Natural killer cell treated with Interleukin-12 subunit alpha and Interleukin-12 subunit beta and Interleukin-15 and Interleukin-18, amount 100 ng/mL, for 72 hours (primary cell): Measurements from ENCODE around the gene TANC1. TPM values are rescaled to one million over a fixed set of nuclear protein-coding genes. Genes with fewer than 3 reads are reported as not detected.
A peak's percentile ranks its signal among the peaks of the same experiment; 100 is the strongest.

Experiments used
- ATAC-seq, 2 donors: fragments of 150-1000 bp; cut with Tn5 transposase in 1 of 2; sonication (Bioruptor Pico), chemical (Tn5 transposase) in 1 of 2; 2 replicates each; pipeline ENCODE4 v1.10.0; 2021
- DNase-seq: peaks from one replicate; pipeline ENCODE4 v3.0.0; 2022; ENCODE audit warnings: low spot score
- H3K27ac Mint-ChIP-seq, 2 donors: 1 replicate in 1 of 2; 2 replicates in 1 of 2; pipeline ENCODE4 v1.8.0; 2022; ENCODE audit warnings: mixed read lengths in 2 of 2, mild to moderate bottlenecking in 1 of 2, moderate library complexity in 1 of 2
- H3K27me3 Mint-ChIP-seq, 2 donors: 1 replicate in 1 of 2; 2 replicates in 1 of 2; pipeline ENCODE4 v1.8.0; 2022; ENCODE audit warnings: mixed read lengths in 2 of 2
- H3K36me3 Mint-ChIP-seq: one replicate; pipeline ENCODE4 v1.8.0; 2022; ENCODE audit warnings: mixed read lengths
- H3K4me1 Mint-ChIP-seq, 2 donors: 1 replicate in 1 of 2; 2 replicates in 1 of 2; pipeline ENCODE4 v1.8.0; 2022; ENCODE audit warnings: low read depth in 2 of 2, mixed read lengths in 2 of 2, mild to moderate bottlenecking in 1 of 2
- H3K4me3 Mint-ChIP-seq: one replicate; pipeline ENCODE4 v1.8.0; 2022; ENCODE audit warnings: mixed read lengths
- H3K9me3 Mint-ChIP-seq: 2 replicates; pipeline ENCODE4 v1.8.0; 2022; ENCODE audit warnings: mixed read lengths
- total RNA-seq, 2 donors: library from RNA; stranded (reverse); gene quantifications; one replicate each; pipeline ENCODE4 v1.2.3, GENCODE V29; 2022

TANC1 gene
- total RNA-seq, 2 donors from 2014 or later, result 0.21 to 0.56 TPM

GRCh38 chr2:159187106-159187505 is 218.7 kb downstream of the TANC1 start:
- no peak for DNase-seq
- peaks cover 13 to 19% of the 10 kb centered on the region in 2 donors for H3K4me1 Mint-ChIP-seq
- H3K9me3 Mint-ChIP-seq, result no peaks in the 10 kb centered on the region
- no peak for ATAC-seq
- H3K36me3 Mint-ChIP-seq, result no peaks in the 10 kb centered on the region
- no peaks in the 10 kb centered on the region for H3K27me3 Mint-ChIP-seq
- H3K27ac Mint-ChIP-seq, result no peak overlapping the region
- no peak overlapping the region for H3K4me3 Mint-ChIP-seq

- Mint-ChIP-seq H3K4me1 (peaks cover 12 to 13% of the 10 kb centered on the region in 2 donors), H3K9me3 (no peaks in the 10 kb centered on the region), H3K27ac (no peak overlapping the region), H3K4me3 (no peak overlapping the region), H3K27me3 (no peaks in the 10 kb centered on the region), H3K36me3 (no peaks in the 10 kb centered on the region)
- no peak for DNase-seq
- no peak for ATAC-seq
Observed at GRCh38 chr2:159188449-159188848, 220.0 kb downstream of the TANC1 start.

DNA sequence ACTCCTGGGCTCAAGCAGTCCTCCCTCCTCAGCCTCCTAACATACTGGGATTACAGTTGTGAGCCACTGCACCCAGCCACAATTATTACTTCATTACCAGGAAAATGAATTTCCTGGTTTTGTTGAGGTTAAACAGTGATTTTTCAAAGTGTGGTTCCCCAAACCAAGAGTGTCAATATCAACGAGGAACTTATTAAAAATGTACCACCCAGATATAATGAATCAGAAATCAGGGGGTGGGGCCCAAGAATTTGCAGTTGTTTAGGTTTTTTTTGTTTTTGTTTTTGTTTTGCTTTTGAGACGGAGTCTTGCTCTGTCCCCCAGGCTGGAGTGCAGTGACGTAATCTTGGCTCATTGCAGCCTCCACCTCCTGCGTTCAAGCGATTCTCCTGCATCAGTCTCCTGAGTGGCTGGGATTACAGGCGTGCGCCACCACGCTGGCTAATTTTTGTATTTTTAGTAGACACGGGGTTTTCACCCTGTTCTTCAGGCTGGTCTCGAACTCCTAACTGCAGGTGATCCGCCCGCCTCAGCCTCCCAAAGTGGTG is 224.0 kb downstream of the TANC1 start:
- DNase-seq, result no peak
- ATAC-seq, result no peak
- H3K27ac Mint-ChIP-seq, result no peak overlapping the region
- H3K4me3 Mint-ChIP-seq, result no peak overlapping the region
- no peaks in the 10 kb centered on the region for H3K9me3 Mint-ChIP-seq
- H3K36me3 Mint-ChIP-seq, result no peaks in the 10 kb centered on the region
- no peaks in the 10 kb centered on the region for H3K27me3 Mint-ChIP-seq
- H3K4me1 Mint-ChIP-seq, result peaks cover 0 to 5% of the 10 kb centered on the region in 2 donors

DNA sequence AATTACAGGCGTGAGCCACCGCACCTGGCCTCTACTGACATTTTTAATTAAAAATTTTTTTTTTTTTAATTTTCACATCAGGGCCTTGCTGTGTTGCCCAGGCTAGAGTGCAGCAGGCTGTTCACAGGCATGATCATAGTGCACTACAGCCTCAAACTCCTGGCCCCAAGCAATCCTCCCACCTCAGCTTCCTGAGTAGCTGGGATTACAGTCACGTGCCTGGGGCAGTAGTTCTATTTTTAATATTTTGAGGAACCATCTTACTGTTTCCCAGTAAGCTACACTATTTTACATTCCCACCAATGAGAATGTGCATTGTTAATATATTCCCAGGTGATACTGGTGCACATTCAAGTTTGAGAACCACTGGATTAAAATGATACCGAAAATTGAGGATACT is 225.4 kb downstream of the TANC1 start:
- no peaks in the 10 kb centered on the region for H3K36me3 Mint-ChIP-seq
- H3K27me3 Mint-ChIP-seq, result no peaks in the 10 kb centered on the region
- no peak overlapping the region for H3K4me3 Mint-ChIP-seq
- ATAC-seq (no peak), DNase-seq (no peak)
- no peak overlapping the region for H3K27ac Mint-ChIP-seq
- peaks cover 1 to 5% of the 10 kb centered on the region in 2 donors for H3K4me1 Mint-ChIP-seq
- no peaks in the 10 kb centered on the region for H3K9me3 Mint-ChIP-seq

GRCh38 chr2:159194241-159194640 is 225.8 kb downstream of the TANC1 start:
- Mint-ChIP-seq H3K36me3 (no peaks in the 10 kb centered on the region), H3K27ac (no peak overlapping the region), H3K4me3 (no peak overlapping the region), H3K9me3 (no peaks in the 10 kb centered on the region), H3K4me1 (peaks cover 5 to 6% of the 10 kb centered on the region in 2 donors), H3K27me3 (no peaks in the 10 kb centered on the region)
- ATAC-seq, result no peak
- no peak for DNase-seq

DNA sequence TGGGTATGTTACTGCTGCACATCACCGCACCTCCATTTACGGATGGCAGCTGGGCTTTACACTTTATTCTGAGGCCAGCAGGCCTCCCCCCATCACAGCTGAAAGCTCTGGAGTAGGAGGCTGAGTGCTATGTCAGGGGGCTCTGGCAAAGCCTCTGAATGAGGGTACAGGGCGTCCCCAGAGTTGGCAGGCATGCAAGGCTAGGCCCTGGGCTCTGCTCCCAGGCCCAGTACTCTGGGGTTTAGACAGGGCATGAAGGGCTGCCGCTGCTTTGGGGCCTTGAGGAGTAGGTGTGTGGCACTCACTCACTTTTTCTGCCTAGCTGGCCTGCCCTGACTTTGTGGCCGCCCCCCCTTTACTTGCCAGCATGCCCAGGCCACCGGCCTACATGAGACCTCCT is 227.3 kb downstream of the TANC1 start:
- ATAC-seq, result no peak
- H3K36me3 Mint-ChIP-seq, result no peaks in the 10 kb centered on the region

DNA sequence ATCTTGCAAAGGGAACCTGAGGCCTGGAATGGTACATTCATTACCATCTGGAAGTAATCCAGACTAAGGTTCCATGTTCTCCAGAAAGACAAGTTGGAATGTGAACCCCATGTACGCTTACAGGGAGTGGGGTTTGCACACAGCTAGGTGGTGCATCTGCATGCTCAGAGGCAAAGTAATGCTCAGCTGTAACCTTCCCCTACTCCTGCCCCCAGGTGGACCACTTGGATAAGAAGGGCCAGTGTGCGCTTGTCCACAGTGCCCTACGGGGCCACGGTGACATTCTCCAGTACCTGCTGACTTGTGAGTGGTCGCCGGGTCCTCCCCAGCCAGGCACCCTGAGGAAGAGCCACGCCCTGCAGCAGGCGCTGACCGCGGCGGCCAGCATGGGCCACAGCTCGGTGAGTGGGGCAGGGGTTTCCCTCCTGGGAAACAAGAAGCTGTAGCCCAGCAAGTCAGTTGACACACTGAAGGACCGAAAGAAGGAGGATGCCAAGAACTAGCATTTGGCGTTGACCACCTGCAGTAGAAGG is 228.0 kb downstream of the TANC1 start:
- H3K36me3 Mint-ChIP-seq, result no peaks in the 10 kb centered on the region
- peak in 1 of 2 donors; percentile 20 for ATAC-seq
- no peak overlapping the region for H3K27ac Mint-ChIP-seq
- H3K4me3 Mint-ChIP-seq, result no peak overlapping the region
- no peaks in the 10 kb centered on the region for H3K9me3 Mint-ChIP-seq
- DNase-seq, result no peak
- peaks cover 14 to 17% of the 10 kb centered on the region in 2 donors for H3K4me1 Mint-ChIP-seq
- no peaks in the 10 kb centered on the region for H3K27me3 Mint-ChIP-seq

More for the DNA sequence above, 227.3 kb downstream of the TANC1 start:
- H3K27me3 Mint-ChIP-seq, result no peaks in the 10 kb centered on the region
- no peak overlapping the region for H3K4me3 Mint-ChIP-seq
- H3K9me3 Mint-ChIP-seq, result no peaks in the 10 kb centered on the region
- H3K4me1 Mint-ChIP-seq, result peaks cover 6 to 11% of the 10 kb centered on the region in 2 donors
- H3K27ac Mint-ChIP-seq, result no peak overlapping the region
- DNase-seq, result no peak

DNA sequence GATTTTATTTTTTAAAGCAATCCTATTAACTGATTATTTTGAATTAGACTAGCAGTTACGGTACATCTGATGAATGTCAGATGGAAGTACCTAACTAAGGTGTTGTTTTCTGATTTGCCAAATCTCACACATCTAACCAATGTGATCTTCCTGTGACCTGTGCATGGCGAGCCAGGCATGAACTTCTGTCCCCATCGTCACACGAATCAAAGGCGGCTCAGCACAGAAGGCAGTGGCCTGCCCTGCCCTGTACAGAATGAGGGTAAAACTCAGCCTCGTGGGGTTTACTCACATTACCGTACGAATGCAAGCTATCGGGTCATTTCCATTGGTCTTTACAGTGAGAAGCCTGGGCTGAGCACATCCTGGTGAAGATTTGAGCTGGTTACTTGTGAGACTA is 230.8 kb downstream of the TANC1 start:
- Mint-ChIP-seq H3K4me3 (no peak overlapping the region), H3K27me3 (no peaks in the 10 kb centered on the region), H3K9me3 (no peaks in the 10 kb centered on the region), H3K27ac (no peak overlapping the region), H3K4me1 (peaks cover 28 to 29% of the 10 kb centered on the region in 2 donors), H3K36me3 (no peaks in the 10 kb centered on the region)
- ATAC-seq, result no peak
- no peak for DNase-seq

DNA sequence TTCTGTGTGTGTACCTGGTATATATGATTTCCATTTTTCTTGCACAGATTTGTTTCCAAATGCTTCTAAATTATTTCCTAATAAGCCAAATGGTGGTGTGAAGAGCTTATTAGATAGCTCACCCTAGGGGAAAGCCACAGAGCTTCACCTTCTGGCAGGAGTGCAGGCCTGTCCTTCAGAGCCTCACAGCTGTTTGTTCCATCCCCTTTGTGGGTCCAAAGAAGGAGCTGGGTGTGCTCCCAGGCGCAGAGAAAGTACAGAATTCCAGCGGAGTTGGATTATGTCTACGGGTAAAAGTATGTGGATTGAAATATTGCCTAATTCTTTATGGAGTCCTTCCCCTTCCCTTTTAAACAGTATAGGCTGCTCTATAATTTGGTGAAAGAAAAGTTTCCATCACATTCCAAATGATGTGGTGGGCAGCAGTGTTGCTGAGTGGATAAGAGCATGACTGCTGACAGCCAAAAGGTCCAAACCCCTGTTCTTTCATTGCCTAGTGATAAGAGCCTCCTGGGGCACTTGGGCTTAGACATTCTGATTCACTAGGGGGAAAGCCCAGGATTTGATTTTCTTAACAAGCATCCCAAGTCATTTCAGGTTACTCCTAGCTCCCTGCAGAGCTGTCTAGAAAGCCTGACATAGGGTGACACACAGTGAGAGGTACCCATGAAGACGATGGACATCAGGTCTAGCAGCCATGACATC is 231.5 kb downstream of the TANC1 start:
- H3K36me3 Mint-ChIP-seq, result no peaks in the 10 kb centered on the region
- no peaks in the 10 kb centered on the region for H3K9me3 Mint-ChIP-seq
- H3K4me1 Mint-ChIP-seq, result peaks cover 28 to 29% of the 10 kb centered on the region in 2 donors
- no peak for DNase-seq
- ATAC-seq, result no peak
- no peak overlapping the region for H3K27ac Mint-ChIP-seq
- no peaks in the 10 kb centered on the region for H3K27me3 Mint-ChIP-seq
- H3K4me3 Mint-ChIP-seq, result no peak overlapping the region

DNA sequence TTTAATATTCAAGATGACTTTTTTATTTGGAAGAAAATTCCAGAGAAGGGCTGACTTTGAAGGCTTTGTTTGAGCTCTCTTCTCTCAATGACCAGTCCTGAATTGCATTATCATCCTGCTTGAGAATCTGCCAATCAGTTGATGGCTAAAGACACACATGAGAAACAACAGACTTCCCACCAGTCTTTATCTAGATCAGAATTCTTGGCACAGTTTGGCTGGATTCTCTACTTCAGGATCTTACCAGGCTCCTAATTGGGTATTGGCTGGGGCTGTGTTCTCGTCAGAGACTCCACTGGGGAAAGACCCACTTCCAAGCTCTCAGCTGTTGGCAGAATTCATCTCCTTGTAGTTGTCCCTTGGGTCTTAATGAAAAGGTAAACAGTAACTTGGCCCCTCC is 232.1 kb downstream of the TANC1 start:
- Mint-ChIP-seq H3K36me3 (no peaks in the 10 kb centered on the region), H3K27me3 (no peaks in the 10 kb centered on the region), H3K27ac (no peak overlapping the region), H3K9me3 (no peaks in the 10 kb centered on the region), H3K4me3 (no peak overlapping the region), H3K4me1 (peaks cover 28 to 30% of the 10 kb centered on the region in 2 donors)
- no peak for DNase-seq
- no peak for ATAC-seq

DNA sequence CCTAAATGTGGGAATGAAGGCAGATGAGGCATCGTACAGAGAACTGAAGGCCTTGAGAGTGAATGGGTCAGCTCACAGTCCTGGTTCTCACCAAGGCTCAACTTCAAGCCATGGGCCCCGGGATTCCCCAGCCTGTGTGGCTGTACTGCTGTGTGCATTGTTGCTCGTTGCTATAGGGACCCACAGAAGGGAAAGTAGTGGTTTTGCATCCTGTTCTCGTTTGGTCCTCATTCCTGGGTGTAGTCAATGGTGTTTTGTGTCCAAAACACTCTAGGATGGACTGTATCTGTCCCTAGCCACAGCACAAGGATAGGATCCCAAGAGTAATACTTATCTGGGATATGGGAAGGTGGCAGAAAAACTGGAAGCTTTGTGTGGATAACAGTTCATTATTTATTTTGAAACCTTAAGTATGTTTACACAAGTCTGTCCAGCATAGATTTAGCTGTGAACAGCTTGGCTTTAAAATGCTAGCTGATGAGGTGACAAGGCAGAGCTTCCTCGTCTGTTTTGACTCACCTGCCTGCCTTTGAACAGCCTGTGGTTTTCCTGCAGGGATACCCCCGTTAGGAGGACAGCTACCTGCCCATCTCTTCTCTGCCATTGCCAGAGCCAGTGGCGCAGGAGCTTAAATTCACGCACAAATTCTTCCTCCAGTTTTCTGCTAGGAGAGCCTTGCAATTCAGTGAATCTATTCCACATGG is 233.1 kb downstream of the TANC1 start:
- H3K27ac Mint-ChIP-seq, result peak overlapping the region in 1 of 2 donors; percentile 28
- H3K36me3 Mint-ChIP-seq, result no peaks in the 10 kb centered on the region
- H3K4me3 Mint-ChIP-seq, result peak overlapping the region; percentile 40
- no peak for DNase-seq
- peak; percentile 79 to 87 for ATAC-seq
- H3K9me3 Mint-ChIP-seq, result no peaks in the 10 kb centered on the region
- peaks cover 28 to 32% of the 10 kb centered on the region in 2 donors for H3K4me1 Mint-ChIP-seq
- H3K27me3 Mint-ChIP-seq, result no peaks in the 10 kb centered on the region

GRCh38 chr2:159202568-159203071 is 234.2 kb downstream of the TANC1 start:
- DNase-seq (no peak), ATAC-seq (no peak)
- H3K27me3 Mint-ChIP-seq, result no peaks in the 10 kb centered on the region
- H3K9me3 Mint-ChIP-seq, result no peaks in the 10 kb centered on the region
- H3K4me3 Mint-ChIP-seq, result no peak overlapping the region
- H3K36me3 Mint-ChIP-seq, result no peaks in the 10 kb centered on the region
- H3K27ac Mint-ChIP-seq, result no peak overlapping the region
- H3K4me1 Mint-ChIP-seq, result peaks cover 24 to 33% of the 10 kb centered on the region in 2 donors

GRCh38 chr2:159204381-159205144 is 236.1 kb downstream of the TANC1 start:
- Mint-ChIP-seq H3K27me3 (no peaks in the 10 kb centered on the region), H3K36me3 (no peaks in the 10 kb centered on the region), H3K4me3 (no peak overlapping the region), H3K4me1 (peaks cover 28 to 38% of the 10 kb centered on the region in 2 donors), H3K9me3 (no peaks in the 10 kb centered on the region), H3K27ac (no peak overlapping the region)
- ATAC-seq (no peak), DNase-seq (peak; percentile 44)
